Measurements from ENCODE around the gene AKNA.

Gene AKNA

DNA sequence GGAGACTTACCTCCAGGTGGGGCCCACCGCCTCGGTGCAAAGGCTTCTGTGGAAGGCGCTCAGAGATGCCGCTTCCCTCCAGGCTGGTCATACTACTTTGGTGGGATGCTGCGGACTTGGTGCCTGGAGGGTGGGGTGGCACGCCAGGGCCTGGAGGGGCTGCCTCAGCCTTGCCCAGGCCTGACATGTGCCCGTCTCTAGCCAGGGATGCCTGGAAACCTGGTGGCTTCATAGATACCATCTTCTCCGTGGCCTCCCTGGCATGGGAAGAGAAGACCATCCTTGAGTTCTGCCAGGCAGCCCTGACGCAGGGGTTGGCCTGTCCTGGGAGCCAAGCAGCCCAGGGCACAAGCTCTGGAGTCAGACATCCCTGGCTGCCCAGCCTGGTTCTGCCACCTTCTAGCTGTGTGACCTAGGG, 29.9 kb downstream of the AKNA start:
- no peak for DNase-seq

GRCh38 chr9:114357360-114357759, 30.4 kb downstream of the AKNA start:
- DNase-seq, result no peak

GRCh38 chr9:114356792-114357191, 31.0 kb downstream of the AKNA start:
- DNase-seq, result no peak

- DNase-seq, result no peak
Measured at GRCh38 chr9:114355821-114356220, 32.0 kb downstream of the AKNA start.

- no peak for DNase-seq
Measured at GRCh38 chr9:114351932-114352331, 35.9 kb downstream of the AKNA start.

GRCh38 chr9:114350636-114351401, 37.0 kb downstream of the AKNA start:
- no peak for DNase-seq

DNA sequence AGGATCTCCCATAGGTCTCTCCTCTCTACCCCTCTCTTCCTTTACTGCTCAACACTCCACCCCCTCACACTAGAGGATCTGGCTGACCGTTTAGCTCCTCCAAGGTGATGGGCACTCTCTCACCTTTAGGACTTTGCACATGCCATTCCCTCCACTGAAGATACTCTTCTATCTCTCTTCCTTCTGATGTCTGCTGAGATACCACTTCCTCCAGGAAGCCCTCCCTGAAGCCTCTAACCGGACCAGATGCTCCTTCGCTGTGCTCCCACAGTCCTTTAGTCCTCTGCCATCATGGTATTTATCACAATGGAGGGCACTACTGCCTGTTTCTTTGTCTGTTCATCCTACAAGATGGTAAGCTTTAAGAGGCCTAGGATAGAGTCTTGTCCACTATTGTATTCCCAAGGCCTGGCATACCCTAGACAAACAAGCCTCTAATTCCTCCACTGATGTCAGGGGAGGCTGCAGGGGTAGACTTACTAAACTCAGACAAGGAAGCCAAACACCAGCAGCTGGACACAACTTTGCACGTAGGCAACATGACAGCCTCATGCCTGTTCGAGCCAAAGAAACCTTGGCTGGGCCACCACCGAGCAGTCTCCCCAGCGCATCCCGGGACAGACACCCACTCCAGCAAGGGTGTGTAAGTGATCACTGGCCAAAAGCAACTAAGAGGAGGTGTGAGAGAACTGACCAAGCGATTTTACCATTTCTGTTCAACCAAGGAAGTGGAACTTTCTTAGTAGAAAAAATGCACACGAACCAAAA, 37.9 kb downstream of the AKNA start:
- DNase-seq, result no peak

GRCh38 chr9:114348906-114349482, 38.8 kb downstream of the AKNA start:
- peak; percentile 71 for DNase-seq

DNA sequence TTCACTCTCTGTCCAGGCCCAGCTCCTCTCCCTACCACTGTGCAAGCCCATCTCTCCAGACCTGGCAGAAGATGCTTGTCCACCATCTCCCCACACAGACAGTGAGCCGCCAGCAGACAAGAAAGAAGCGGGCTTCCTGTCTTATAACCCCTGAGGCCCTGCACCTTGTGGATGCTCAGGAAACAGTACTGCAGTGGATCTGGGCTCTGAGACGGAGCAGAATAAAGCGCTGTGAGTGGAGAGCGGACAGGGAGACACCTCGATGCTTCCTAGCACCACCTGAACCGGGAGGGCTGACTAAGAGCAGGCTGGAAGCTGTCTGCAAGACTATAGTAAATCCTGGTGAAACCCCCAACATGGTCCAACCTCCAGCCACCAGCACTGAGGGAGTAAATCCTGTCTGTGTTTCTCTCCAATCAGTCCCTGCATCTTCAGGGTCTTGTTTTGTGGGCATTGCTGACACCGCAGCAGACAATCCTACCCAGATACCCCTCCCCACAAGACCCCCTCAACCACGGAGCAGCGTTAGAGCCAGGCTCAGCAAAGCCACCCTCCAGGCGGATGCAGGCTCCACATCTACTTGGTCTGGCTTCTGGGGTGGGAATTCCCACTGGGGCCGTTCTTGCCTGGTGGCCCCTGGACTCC, 39.4 kb downstream of the AKNA start:
- DNase-seq, result no peak

DNA sequence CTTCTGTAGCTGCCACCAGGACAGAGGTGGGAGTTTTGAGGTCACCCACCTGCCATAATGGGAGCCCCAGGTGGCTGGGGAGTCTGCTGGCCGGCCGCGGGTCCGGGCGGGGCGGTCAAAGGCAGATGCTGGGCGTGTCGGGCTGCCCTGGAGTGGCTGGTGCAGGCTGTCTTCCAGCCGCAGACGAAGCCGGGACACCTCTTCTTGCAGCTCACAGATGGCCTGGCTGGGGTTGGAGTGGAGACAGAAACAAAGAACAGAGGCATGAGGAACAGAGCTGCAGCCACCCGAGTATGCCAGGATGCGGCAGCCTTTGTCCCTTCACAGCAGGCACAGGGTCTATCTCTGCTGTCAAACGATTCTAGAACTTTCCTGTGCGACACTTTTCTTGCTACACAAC, 40.1 kb downstream of the AKNA start:
- no peak for DNase-seq

DNA sequence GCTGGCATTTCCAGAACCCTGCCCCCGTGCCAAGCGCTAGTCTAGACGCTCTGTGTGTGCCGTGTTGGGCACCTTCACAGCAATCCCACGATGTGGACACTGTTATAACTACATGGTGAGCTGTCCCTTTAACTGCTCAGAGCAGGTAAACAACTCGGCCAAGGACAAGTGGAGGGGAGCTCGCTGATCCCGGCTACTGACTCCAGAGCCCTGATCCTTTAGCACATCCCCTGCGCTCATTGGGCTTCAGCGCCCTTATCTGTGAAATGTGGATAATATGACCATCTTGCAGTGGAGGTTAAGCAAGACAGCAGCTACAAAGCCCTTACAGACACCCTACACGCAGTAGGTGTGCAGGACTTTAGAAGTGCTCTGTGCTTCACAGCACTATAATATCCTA, 41.6 kb downstream of the AKNA start:
- DNase-seq, result no peak

DNA sequence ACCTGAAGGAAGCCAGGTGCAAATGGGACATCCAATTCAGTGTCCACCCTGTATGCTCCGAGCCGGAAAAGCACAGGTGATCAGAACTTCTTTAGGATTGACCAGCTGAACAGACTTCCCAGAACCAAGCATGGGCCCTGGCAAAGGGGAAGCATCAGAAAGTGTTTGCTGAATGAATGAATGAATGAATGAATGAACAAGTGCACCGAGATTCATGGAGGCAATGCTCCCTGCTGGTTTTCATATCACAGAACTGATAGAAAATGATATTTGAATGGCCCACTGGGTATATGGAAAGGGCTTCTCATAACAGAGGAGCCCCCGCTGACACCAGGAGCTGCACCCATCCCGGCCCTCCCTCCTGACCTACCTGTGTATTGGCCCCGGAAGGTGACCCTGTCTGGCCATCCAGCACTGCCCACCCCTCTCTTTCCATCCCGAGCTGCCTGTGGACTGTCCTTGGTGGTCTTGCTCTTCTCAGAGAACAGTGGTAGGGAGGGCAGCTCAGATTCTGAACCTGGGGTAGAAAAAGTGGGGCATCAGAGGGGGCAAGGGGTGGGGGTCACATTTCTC, 42.2 kb downstream of the AKNA start:
- no peak for DNase-seq

- no peak for DNase-seq
Measured at GRCh38 chr9:114344692-114345091, 43.1 kb downstream of the AKNA start.

GRCh38 chr9:114344188-114344566, 43.6 kb downstream of the AKNA start:
- no peak for DNase-seq

DNA sequence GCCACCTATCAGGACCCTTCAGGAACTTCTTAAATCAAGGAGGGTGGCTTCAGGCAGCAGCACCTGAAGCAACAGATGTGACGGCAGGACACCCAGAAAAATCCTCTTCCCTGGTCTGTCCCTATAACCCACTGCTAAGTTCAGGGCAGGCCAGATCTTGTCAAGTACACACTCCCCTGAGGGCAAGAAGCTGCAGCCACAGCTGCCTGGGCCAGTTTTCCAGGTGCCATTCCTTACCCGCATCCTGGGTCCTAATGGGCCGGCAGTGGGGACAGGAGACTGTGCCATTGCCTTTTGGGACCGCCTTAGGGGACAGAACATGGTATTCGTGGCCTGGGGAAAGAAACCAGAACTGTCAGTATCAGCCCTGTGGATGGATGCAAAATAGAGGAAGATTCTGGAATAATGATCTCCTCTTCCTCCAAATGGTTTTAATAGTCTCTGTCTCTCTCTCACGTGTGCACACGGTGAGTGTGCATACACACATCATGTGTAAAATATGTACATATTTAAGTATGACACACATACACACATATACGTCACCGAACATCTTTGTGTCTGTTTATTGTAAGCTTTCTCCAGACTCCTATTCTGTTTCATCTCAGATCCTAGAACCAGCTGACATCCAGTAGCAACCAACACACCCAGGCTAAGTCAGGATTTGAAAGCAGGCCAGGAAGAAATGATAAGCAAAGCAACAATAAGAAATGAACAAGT, 44.2 kb downstream of the AKNA start:
- DNase-seq, result no peak

DNA sequence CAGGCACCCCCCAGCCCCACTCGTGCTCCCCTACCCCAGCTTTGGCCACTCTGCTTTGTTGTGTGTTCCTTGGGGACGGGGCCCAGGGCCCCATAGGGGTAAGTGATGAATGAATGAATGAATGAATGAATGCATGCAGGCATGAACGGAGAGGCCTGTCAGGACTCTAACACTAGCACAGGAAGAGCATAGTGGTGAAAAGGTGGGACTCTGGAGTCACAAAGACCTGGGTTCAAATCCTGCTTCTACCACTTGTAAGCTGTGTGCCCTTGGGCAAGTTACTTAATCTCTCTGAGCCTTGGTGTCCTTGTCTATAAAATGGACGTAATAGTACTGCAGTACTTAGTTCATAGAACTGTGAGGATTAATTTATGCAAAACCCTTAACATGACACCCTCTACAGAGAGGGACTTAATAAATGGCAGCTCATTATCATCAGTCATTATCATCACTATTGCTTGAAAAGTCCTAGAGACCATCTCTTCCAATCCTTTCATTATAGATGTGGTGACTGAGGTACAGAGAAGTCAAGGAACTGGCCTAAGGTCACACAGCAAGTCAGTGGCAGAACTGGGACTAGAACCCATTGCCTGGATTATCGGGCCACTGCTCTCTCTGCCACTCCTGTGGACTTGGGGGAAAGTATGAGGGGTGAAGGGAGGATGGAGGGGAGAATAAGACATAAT, 44.9 kb downstream of the AKNA start:
- DNase-seq, result peak; percentile 4

DNA sequence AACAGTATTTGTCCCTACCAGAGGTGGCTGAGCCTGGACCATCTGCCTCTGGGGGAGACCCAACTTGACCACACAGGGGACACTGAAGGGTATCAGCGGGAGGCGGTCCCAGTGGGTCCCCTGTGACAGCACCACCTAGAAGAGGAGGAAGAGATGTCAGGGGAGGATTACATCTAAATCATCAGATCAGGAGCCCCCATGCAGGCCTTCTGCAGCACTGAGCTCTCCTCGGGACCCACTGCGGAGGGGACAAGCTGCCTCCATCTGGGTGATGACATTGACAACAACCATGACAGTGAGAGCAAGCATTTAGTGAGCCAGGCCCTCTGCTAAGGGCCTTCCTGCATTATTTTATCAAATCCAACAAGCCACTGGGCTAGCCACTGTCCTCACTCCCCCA, 45.8 kb downstream of the AKNA start:
- DNase-seq, result no peak

DNA sequence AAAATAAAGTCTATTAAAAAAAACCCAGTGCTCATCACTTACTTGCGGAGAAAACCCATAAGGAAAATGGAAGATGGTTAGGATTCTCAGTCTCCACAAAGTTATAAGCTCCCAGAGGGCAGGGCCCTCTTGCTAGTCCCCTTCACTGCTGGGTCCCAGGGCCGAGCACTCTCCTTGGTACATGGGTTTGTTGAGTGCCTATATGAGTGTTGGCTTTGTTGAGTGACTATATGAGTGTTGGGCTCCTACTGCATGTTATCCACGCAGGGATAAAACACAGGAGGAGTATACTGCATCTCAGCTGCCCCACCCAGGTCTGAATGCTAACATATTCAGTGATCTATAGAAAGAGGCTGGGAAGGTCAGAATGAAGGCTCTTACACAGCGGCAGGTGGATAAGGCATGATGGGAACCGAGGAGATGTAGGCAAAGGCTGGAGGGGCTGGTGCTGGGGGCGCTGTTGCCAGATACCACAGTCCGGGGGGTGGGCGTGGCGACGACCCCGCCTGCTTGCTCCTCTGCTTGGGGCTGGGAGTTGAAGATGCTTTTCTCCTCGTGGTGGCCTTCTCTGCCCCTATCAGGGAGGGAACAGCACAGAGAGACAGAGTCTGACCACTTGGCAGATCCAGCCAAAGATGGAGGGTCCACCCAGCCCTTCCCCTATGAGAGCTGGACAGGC, 46.5 kb downstream of the AKNA start:
- DNase-seq, result no peak

DNA sequence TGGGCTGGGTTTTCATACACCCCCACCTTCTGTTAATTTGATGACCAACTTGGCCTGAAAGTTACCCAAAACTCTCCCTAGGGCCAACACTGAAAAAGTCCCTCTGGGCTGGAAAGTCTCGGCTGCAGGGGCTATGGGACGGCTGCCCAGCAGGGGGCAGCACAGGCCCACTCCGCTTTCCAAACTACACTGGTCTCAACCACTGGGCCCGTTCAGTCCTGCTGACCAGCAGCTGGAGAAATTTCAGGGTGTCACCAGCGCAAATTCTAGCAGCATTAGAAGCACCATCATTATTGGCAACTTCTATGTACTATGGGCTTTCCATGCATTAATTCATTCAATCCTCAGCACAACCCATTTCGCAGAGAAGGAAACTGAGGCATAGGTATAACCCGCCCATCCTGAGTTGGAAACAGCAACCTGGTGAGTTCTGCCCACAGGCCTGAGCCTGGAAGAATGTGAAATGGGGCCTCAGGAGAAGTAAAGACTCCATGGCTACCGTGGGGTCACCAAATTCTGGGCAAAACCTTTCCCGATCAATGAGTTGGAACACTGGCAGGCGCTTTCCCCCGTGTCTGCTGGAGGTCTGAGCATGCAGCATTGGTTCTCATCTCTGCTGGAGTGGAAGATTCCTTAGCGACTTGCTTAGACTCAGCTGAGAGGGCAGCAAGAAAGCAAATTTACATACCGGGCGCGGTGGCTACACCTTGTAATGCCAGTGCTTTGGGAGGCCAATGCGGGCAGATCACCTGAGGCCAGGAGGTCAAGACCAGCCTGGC, 48.5 kb downstream of the AKNA start:
- DNase-seq, result peak; percentile 29

DNA sequence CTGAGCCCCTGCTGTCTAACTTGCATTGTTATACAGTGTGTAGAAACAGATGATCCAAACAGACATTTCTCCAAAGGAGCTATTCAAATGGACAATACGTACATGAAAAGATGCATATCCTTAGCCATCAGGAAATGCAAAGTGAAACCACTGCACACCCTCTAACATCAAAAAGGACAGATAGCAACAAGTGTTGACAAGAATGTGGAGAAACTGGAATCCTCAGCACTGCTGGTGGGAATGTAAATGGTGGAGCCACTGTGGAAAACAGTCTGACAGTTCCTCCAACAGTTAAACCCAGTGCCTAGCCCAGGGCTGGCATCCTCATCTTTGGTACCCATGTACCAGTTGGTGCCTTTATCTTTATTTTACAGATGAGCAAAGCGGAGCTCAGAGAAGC, 49.6 kb downstream of the AKNA start:
- no peak for DNase-seq

Data from eye (tissue), 1 donor.